GM19099 (cell line): Measurements from ENCODE around the gene GON7.

ENCODE experiments used
- POLR2A ChIP-seq: IDR thresholded peaks from 3 replicates; pipeline ENCODE4 v1.6.1; 2011; ENCODE audit warnings: low read depth; ENCODE audit not compliant: insufficient read length; ENCODE audit errors: extremely low read depth

Gene GON7

DNA sequence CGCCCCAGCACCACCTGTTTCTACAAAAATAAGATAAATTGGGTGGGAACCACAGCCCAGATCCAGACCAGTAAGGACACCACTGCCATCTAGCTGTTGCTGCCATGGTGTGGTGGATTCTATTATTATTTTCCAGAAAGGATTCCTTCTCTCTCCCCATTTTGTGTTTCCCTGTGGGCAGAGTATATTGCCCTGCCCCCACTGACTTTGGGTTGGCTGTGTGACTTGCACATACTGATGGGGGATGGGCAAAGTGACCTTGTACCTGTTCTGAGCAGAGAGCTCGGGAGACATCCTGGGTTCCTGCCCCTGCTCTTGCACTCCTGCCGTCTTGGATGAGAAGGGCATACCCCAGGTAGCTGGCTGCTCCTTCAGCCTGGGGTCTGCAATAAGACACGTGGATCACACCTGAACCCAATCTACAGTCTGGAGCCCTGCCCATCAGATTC lies 46.5 kb downstream of the GON7 start:
- TF ChIP-seq POLR2A, result no peak

GRCh38 chr14:93156693-93157369 lies 50.0 kb downstream of the GON7 start:
- no peak for TF ChIP-seq POLR2A

DNA sequence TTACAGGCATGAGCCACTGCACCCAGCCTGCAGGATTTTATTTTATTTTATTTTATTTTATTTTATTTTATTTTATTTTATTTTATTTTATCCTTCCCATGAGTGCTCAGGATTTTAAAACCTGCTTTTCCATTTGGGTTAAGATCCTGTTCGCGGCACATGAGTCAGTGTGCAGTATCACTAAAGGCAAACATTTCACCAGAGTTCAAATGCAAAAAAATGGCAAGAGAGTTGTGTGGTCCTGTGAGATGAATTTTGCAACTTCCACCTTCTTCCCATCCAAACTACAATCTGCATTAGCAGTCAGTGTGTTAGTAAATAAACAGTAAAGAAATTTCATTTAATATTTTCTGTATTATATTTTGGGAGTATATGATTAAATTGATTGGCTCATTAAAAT lies 51.2 kb downstream of the GON7 start:
- TF ChIP-seq POLR2A, result no peak

DNA sequence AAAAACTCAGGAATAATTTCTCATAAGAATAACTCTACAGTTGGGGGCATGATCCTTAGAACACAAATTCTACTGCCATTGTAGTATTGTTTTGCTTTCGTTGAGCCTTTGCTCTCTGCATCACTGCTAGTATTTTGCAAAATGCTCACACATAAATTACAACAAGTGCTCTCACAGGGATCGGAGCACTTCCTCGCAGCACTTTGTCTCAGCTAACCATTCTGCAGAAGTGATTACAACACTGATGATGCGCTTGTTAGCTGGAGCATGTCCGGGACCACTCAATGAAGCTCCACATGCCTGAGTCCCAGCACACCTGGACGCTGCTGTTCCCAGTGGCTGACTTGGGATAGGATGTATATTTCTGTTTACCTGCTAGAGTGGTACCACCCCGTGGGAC lies 53.7 kb downstream of the GON7 start:
- TF ChIP-seq POLR2A, result no peak
